HFF-Myc (cell line): ENCODE data around the gene ARHGAP42.
"Not testable (repeated sequence)": the region's sequence is repeated elsewhere in the genome, so short reads cannot be mapped to it uniquely, and the experiment has no call there.

Source experiments
- DNase-seq: peaks from one replicate; pipeline ENCODE4 v3.0.0-alpha.2; 2011; ENCODE audit warnings: low read depth; ENCODE audit errors: extremely low read depth
- H3K4me3 ChIP-seq: replicated peaks from 2 replicates; pipeline ENCODE4 v1.5.1; 2011; ENCODE audit warnings: low read depth, mild to moderate bottlenecking, control low read depth, low read length
- CTCF ChIP-seq: IDR thresholded peaks from 2 replicates; pipeline ENCODE4 v1.5.1; 2012; ENCODE audit warnings: mild to moderate bottlenecking, low read depth, low read length, control low read depth; ENCODE audit errors: missing control alignments

Gene ARHGAP42

DNA sequence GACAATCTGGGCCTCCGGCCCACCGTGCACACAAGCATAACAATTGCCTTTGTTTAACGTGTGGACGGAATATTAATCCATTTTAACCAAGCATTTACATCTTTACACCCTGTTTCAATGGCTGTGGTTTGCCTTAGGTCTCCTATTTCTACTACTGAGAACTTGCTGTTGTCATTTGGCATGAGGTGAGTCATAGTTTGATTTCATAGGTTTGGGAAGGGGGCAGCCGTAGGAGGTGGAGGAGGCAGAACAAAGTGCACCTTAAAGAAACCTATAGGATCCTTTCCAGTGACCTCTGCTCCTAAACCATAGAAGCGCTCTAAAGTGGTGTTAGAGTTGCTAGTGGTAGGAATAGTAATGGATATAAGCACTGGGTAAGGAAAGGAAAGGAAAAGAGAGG lies 59.4 kb downstream of the ARHGAP42 start:
- no peak for TF ChIP-seq CTCF
- no peak overlapping the region for H3K4me3 ChIP-seq
- DNase-seq, result no peak

DNA sequence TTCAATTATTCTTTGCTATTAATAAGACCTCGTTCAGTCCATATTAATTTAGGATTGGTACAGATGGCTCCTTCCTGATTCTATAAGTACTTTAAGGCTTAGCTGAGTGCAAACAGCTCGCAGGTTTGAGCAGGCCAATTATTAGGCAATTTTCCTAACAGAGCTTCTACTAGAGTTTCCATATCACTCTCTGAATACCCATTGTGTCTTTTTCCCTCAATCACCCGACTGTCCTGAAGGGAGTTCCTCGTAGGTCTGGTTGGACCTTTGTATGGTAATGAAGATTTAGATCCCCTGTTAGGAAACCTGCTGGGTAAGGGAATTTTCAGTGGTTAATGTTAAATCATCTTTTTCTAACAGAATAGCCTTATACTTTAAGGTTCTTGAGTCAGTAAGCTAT lies 61.1 kb downstream of the ARHGAP42 start:
- H3K4me3 ChIP-seq, result no peak overlapping the region
- DNase-seq, result no peak
- TF ChIP-seq CTCF, result no peak

- not testable (repeated sequence) for DNase-seq, H3K4me3 ChIP-seq
Observed at GRCh38 chr11:100749887-100750565, 62.9 kb downstream of the ARHGAP42 start.

GRCh38 chr11:100750566-100750891 lies 63.4 kb downstream of the ARHGAP42 start:
- not testable (repeated sequence) for DNase-seq, H3K4me3 ChIP-seq

- no peak for TF ChIP-seq CTCF
- DNase-seq, result no peak
- no peak overlapping the region for H3K4me3 ChIP-seq
Observed at GRCh38 chr11:100752371-100753171, 65.5 kb downstream of the ARHGAP42 start.

DNA sequence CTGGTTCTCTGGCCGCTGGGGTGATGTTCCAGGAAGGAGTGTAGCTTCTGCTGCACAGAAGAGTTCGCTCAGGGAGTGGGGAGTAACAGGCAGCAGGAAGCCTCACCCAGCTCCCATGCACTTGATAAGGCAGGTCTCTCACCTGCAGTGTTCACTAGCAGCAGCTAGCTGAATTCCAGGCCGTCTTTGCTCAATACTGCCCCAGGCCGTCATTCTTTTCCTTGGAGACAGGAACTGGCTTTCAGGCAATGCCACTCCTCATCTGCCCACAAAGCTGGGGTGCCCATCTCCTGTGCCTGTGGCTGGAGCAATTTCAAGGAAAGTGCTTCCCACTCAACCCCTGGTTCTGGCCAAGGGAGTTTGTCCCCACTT lies 66.1 kb downstream of the ARHGAP42 start:
- no peak for TF ChIP-seq CTCF
- no peak overlapping the region for H3K4me3 ChIP-seq
- DNase-seq, result no peak

DNA sequence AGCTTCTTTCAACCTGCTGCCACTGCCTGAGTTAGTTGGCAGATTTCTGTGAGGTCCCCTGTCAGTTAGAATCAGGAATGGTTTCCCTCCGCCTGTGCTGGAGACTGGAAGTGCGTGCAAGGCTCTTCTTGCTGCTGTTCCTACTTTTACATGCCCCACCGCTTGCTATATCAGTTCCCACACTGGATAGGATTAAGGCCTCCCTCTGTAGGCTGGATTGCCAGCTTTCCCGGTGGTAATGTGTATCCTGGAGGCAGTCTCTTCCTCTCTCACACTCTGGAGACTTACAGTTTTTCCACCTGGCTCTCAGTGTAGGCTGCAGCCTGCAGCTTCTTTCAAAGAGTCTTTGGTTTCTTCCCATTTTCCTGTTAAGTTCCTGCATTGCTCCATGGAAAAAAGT lies 66.5 kb downstream of the ARHGAP42 start:
- no peak for DNase-seq
- H3K4me3 ChIP-seq, result no peak overlapping the region
- no peak for TF ChIP-seq CTCF

GRCh38 chr11:100756559-100756958 lies 69.5 kb downstream of the ARHGAP42 start:
- TF ChIP-seq CTCF, result no peak
- no peak for DNase-seq
- H3K4me3 ChIP-seq, result no peak overlapping the region
